Measurements from ENCODE around the gene MYO1A.
A peak's percentile ranks its signal among the peaks of the same experiment; 100 is the strongest.

Gene MYO1A

DNA sequence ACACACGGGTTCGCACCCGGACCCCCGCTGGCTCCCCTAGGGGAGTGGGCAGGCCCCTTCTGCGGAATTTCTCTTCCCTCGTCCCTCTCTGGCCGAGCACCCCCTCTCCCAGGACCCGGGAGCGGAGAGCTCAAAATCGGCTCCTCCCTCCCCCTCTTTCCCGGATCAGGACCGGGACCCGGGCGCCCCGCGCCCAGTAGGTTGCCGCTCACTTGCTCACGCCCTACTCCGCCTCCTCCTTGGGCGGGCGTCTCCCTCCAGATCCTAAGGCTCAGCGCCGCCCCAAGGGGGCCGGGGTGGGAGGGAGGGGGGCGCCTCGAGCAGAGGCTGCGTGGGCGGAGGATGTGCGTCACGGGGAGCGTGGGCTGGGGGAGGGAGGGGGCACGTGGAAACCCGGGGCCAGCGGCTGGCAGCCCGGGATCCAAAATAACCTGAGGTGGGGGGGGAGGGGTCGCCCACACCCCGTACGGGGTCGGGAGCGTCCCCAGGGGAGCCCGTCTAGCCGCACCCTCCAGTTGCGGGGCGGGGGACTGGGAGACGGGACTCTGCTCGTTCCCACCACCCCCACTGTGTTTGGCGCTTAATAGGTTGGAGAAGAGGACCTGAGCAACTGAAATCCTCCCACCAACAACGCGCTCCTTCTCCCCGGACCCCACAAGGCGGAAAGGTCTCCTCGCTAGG, 37.2 kb upstream of the MYO1A start (continued):
- TF ChIP-seq SALL2 (tag by site-specific recombination; IDR thresholded peaks at IDR 0.05; ENCODE audit: borderline replicate concordance) (no peak), ZFP37 (tag by site-specific recombination; IDR thresholded peaks at IDR 0.05) (no peak), ZBTB8A (tag by site-specific recombination; IDR thresholded peaks at IDR 0.05) (peak; percentile 94), ZNF571 (tag by site-specific recombination; IDR thresholded peaks at IDR 0.05) (no peak), KLF9 (tag by site-specific recombination; IDR thresholded peaks at IDR 0.05; ENCODE audit: low read depth) (no peak), ZNF146 (tag by site-specific recombination; IDR thresholded peaks at IDR 0.05) (no peak), TRIM28 (IDR thresholded peaks at IDR 0.05; ENCODE audit: borderline replicate concordance, low read length) (no peak), FEZF1 (tag by site-specific recombination; IDR thresholded peaks at IDR 0.05) (no peak), ZFP3 (tag by site-specific recombination; IDR thresholded peaks at IDR 0.05; ENCODE audit: low read depth) (no peak), ZNF211 (tag by site-specific recombination; IDR thresholded peaks at IDR 0.05; ENCODE audit: low read depth) (no peak), ZBTB21 (tag by site-specific recombination; IDR thresholded peaks at IDR 0.05) (no peak), OVOL3 (tag by site-specific recombination; IDR thresholded peaks at IDR 0.05) (no peak), ZNF132 (tag by site-specific recombination; IDR thresholded peaks at IDR 0.05; ENCODE audit: borderline replicate concordance) (no peak), ZNF558 (tag by site-specific recombination; IDR thresholded peaks at IDR 0.05) (no peak), ZNF560 (tag by site-specific recombination; IDR thresholded peaks at IDR 0.05; ENCODE audit: borderline replicate concordance) (no peak), ZNF37A (tag by site-specific recombination; IDR thresholded peaks at IDR 0.05) (no peak), ZNF610 (tag by site-specific recombination; IDR thresholded peaks at IDR 0.05; ENCODE audit: borderline replicate concordance) (peak; percentile 86; the same call in 1 of the 2 replicates), ZNF707 (tag by site-specific recombination; IDR thresholded peaks at IDR 0.05) (no peak), KLF10 (tag by site-specific recombination; IDR thresholded peaks at IDR 0.05) (no peak), ZIC2 (tag by site-specific recombination; IDR thresholded peaks at IDR 0.05) (peak; percentile 60), ZNF473 (tag by site-specific recombination; IDR thresholded peaks at IDR 0.05) (no peak), GLIS2 (tag by site-specific recombination; IDR thresholded peaks at IDR 0.05) (peak; percentile 63), ZNF596 (tag by site-specific recombination; IDR thresholded peaks at IDR 0.05) (no peak)
- TF ChIP-seq, protein P1, sequence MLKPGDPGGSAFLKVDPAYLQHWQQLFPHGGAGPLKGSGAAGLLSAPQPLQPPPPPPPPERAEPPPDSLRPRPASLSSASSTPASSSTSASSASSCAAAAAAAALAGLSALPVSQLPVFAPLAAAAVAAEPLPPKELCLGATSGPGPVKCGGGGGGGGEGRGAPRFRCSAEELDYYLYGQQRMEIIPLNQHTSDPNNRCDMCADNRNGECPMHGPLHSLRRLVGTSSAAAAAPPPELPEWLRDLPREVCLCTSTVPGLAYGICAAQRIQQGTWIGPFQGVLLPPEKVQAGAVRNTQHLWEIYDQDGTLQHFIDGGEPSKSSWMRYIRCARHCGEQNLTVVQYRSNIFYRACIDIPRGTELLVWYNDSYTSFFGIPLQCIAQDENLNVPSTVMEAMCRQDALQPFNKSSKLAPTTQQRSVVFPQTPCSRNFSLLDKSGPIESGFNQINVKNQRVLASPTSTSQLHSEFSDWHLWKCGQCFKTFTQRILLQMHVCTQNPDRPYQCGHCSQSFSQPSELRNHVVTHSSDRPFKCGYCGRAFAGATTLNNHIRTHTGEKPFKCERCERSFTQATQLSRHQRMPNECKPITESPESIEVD (tag by site-specific recombination; IDR thresholded peaks at IDR 0.05): no peak
- TF ChIP-seq, protein P2, sequence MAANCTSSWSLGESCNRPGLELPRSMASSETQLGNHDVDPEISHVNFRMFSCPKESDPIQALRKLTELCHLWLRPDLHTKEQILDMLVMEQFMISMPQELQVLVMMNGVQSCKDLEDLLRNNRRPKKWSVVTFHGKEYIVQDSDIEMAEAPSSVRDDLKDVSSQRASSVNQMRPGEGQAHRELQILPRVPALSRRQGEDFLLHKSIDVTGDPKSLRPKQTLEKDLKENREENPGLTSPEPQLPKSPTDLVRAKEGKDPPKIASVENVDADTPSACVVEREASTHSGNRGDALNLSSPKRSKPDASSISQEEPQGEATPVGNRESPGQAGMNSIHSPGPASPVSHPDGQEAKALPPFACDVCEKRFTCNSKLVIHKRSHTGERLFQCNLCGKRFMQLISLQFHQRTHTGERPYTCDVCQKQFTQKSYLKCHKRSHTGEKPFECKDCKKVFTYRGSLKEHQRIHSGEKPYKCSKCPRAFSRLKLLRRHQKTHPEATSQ (tag by site-specific recombination; IDR thresholded peaks at IDR 0.05): no peak
- TF ChIP-seq, protein P3, sequence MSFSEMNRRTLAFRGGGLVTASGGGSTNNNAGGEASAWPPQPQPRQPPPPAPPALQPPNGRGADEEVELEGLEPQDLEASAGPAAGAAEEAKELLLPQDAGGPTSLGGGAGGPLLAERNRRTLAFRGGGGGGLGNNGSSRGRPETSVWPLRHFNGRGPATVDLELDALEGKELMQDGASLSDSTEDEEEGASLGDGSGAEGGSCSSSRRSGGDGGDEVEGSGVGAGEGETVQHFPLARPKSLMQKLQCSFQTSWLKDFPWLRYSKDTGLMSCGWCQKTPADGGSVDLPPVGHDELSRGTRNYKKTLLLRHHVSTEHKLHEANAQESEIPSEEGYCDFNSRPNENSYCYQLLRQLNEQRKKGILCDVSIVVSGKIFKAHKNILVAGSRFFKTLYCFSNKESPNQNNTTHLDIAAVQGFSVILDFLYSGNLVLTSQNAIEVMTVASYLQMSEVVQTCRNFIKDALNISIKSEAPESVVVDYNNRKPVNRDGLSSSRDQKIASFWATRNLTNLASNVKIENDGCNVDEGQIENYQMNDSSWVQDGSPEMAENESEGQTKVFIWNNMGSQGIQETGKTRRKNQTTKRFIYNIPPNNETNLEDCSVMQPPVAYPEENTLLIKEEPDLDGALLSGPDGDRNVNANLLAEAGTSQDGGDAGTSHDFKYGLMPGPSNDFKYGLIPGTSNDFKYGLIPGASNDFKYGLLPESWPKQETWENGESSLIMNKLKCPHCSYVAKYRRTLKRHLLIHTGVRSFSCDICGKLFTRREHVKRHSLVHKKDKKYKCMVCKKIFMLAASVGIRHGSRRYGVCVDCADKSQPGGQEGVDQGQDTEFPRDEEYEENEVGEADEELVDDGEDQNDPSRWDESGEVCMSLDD (tag by site-specific recombination; IDR thresholded peaks at IDR 0.05): 0 out of 2 replicates have a peak, but pooled peaks have one; percentile 9
- TF ChIP-seq, protein P4, sequence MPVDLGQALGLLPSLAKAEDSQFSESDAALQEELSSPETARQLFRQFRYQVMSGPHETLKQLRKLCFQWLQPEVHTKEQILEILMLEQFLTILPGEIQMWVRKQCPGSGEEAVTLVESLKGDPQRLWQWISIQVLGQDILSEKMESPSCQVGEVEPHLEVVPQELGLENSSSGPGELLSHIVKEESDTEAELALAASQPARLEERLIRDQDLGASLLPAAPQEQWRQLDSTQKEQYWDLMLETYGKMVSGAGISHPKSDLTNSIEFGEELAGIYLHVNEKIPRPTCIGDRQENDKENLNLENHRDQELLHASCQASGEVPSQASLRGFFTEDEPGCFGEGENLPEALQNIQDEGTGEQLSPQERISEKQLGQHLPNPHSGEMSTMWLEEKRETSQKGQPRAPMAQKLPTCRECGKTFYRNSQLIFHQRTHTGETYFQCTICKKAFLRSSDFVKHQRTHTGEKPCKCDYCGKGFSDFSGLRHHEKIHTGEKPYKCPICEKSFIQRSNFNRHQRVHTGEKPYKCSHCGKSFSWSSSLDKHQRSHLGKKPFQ (tag by site-specific recombination; IDR thresholded peaks at IDR 0.05): no peak
- TF ChIP-seq, protein P5, sequence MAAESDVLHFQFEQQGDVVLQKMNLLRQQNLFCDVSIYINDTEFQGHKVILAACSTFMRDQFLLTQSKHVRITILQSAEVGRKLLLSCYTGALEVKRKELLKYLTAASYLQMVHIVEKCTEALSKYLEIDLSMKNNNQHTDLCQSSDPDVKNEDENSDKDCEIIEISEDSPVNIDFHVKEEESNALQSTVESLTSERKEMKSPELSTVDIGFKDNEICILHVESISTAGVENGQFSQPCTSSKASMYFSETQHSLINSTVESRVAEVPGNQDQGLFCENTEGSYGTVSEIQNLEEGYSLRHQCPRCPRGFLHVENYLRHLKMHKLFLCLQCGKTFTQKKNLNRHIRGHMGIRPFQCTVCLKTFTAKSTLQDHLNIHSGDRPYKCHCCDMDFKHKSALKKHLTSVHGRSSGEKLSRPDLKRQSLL (tag by site-specific recombination; IDR thresholded peaks at IDR 0.05): no peak
- TF ChIP-seq, protein P6, sequence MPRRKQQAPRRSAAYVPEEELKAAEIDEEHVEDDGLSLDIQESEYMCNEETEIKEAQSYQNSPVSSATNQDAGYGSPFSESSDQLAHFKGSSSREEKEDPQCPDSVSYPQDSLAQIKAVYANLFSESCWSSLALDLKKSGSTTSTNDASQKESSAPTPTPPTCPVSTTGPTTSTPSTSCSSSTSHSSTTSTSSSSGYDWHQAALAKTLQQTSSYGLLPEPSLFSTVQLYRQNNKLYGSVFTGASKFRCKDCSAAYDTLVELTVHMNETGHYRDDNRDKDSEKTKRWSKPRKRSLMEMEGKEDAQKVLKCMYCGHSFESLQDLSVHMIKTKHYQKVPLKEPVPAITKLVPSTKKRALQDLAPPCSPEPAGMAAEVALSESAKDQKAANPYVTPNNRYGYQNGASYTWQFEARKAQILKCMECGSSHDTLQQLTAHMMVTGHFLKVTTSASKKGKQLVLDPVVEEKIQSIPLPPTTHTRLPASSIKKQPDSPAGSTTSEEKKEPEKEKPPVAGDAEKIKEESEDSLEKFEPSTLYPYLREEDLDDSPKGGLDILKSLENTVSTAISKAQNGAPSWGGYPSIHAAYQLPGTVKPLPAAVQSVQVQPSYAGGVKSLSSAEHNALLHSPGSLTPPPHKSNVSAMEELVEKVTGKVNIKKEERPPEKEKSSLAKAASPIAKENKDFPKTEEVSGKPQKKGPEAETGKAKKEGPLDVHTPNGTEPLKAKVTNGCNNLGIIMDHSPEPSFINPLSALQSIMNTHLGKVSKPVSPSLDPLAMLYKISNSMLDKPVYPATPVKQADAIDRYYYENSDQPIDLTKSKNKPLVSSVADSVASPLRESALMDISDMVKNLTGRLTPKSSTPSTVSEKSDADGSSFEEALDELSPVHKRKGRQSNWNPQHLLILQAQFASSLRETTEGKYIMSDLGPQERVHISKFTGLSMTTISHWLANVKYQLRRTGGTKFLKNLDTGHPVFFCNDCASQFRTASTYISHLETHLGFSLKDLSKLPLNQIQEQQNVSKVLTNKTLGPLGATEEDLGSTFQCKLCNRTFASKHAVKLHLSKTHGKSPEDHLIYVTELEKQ (tag by site-specific recombination; IDR thresholded peaks at IDR 0.05; ENCODE audit: borderline replicate concordance): no peak

All from HEK293 (cell line).